Measurements from ENCODE around the gene ZNF462. TPM values are rescaled to one million over a fixed set of nuclear protein-coding genes. Genes with fewer than 3 reads are reported as not detected.

Gene ZNF462
- total RNA-seq, 2 donors from 2014 or later = 41.4 to 54.4 TPM

DNA sequence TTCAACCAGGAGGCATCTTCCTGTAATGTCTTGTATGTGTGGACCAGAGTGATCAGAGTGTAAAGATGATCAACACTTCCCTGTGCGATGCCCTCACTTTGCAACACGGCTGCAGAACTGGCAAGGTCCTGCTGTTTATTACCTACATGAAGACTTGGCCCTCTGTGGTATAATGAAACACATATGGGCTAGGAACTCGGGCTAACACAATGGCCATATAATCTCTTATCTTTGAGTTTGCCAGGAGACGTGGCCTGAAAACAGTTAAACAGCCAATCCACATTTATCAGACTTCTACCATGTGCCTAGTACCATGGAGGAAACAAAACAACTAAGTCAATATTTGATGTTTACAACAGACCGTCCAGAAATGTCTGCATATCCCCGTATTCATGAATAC lies 145.5 kb downstream of the ZNF462 start:
- Histone ChIP-seq H3K27ac (no peak overlapping the region), H3K4me3 (no peak overlapping the region), H3K36me3 (peaks cover 0 to 13% of the 10 kb centered on the region in 2 donors), H3K4me1 (replicated peaks) (no peaks in the 10 kb centered on the region), H3K9me3 (no peaks in the 10 kb centered on the region), H3K27me3 (replicated peaks; ENCODE audit: insufficient read depth) (no peaks in the 10 kb centered on the region)
- 84% methylated on average over 6 of the region's 6 CpGs for WGBS
- DNase-seq (ENCODE audit: low spot score) = no peak
- intact Hi-C loops (cut with DNase I) = no loop called here
- TF ChIP-seq POLR2A (IDR thresholded peaks at IDR 0.05) (no peak), CTCF (IDR thresholded peaks at IDR 0.05) (no peak), POLR2AphosphoS5 (IDR thresholded peaks at IDR 0.05) (no peak)

- intact Hi-C loops (cut with DNase I) = no loop called here
- Histone ChIP-seq H3K4me1 (replicated peaks) (no peaks in the 10 kb centered on the region), H3K36me3 (no peaks in the 10 kb centered on the region), H3K4me3 (no peak overlapping the region), H3K9me3 (no peaks in the 10 kb centered on the region), H3K27ac (no peak overlapping the region), H3K27me3 (replicated peaks; ENCODE audit: insufficient read depth) (no peaks in the 10 kb centered on the region)
- TF ChIP-seq CTCF (IDR thresholded peaks at IDR 0.05) (no peak), POLR2A (IDR thresholded peaks at IDR 0.05) (no peak), POLR2AphosphoS5 (IDR thresholded peaks at IDR 0.05) (no peak)
- WGBS = 70% methylated on average over 4 of the region's 4 CpGs
- no peak for DNase-seq (ENCODE audit: low spot score)
These were observed 153.4 kb downstream of the ZNF462 start for GRCh38 chr9:107016383-107016782.

- Histone ChIP-seq H3K9me3 (no peaks in the 10 kb centered on the region), H3K36me3 (no peaks in the 10 kb centered on the region), H3K27me3 (replicated peaks; ENCODE audit: insufficient read depth) (no peaks in the 10 kb centered on the region), H3K4me1 (replicated peaks) (no peaks in the 10 kb centered on the region), H3K27ac (no peak overlapping the region), H3K4me3 (no peak overlapping the region)
- 51% methylated on average over 5 of the region's 5 CpGs for WGBS
- intact Hi-C loops (cut with DNase I) = no loop called here
- no peak for TF ChIP-seq POLR2AphosphoS5 (IDR thresholded peaks at IDR 0.05)
- TF ChIP-seq POLR2A (IDR thresholded peaks at IDR 0.05) = no peak
- no peak for TF ChIP-seq CTCF (IDR thresholded peaks at IDR 0.05)
- no peak for DNase-seq (ENCODE audit: low spot score)
These were observed 156.0 kb downstream of the ZNF462 start for GRCh38 chr9:107018861-107019545.

DNA sequence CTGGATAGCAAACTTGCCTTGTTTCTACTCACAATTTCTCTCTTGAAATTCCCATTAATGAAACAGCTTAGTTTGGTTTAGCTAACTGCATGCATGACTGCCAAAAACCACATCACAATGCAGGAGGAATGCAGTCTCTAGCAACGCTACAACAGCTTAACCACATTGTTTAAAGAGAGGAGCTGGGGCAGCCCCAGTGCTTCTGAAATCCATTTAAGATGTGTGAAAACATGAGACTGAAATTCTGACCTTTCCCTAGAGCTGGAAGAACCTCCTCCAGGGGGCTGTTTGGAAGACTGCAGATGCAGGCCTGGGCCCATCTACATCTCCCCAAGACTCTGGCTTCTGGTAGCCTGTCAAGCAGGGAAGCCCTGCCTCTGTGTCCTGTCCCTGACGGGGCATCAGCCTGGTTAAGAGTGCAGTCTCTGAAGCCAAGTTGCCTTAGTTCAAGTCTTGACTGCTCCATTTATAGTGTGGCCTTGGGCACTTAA lies 157.1 kb downstream of the ZNF462 start:
- no peaks in the 10 kb centered on the region for H3K36me3 ChIP-seq
- H3K4me1 ChIP-seq (replicated peaks) = no peaks in the 10 kb centered on the region
- H3K4me3 ChIP-seq = no peak overlapping the region
- intact Hi-C loops (cut with DNase I) = no loop called here
- H3K27me3 ChIP-seq (replicated peaks; ENCODE audit: insufficient read depth) = no peaks in the 10 kb centered on the region
- DNase-seq (ENCODE audit: low spot score) = no peak
- 33% methylated on average over 2 of the region's 2 CpGs for WGBS
- no peak overlapping the region for H3K27ac ChIP-seq
- no peaks in the 10 kb centered on the region for H3K9me3 ChIP-seq
- no peak for TF ChIP-seq CTCF (IDR thresholded peaks at IDR 0.05)
- no peak for TF ChIP-seq POLR2A (IDR thresholded peaks at IDR 0.05)
- TF ChIP-seq POLR2AphosphoS5 (IDR thresholded peaks at IDR 0.05) = no peak

DNA sequence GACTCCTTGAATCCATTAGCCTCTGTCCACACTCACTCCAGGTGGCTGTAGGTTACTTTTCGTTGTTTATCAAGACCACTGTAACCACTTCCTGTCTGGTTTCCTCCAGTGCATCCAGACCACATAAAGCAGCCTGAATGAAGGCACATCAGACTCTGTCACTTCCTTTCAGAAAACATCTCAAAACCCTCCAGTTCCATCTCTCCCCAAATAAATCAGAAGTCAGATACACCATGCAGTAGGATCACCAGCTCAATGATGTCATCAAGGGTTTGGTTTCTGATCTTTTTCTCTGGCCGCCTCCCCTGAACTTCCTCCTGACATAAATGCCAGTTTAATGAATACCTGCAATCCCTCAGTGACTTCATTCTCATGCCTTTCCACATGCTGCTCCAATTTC lies 161.2 kb downstream of the ZNF462 start:
- no peak for DNase-seq (ENCODE audit: low spot score)
- H3K9me3 ChIP-seq = no peaks in the 10 kb centered on the region
- TF ChIP-seq POLR2AphosphoS5 (IDR thresholded peaks at IDR 0.05) (no peak), POLR2A (IDR thresholded peaks at IDR 0.05) (no peak), CTCF (IDR thresholded peaks at IDR 0.05) (no peak)
- no peak overlapping the region for H3K27ac ChIP-seq
- WGBS = 81% methylated on average over 2 of the region's 2 CpGs
- no peaks in the 10 kb centered on the region for H3K36me3 ChIP-seq
- no peaks in the 10 kb centered on the region for H3K4me1 ChIP-seq (replicated peaks)
- H3K4me3 ChIP-seq = no peak overlapping the region
- intact Hi-C loops (cut with DNase I) = no loop called here
- H3K27me3 ChIP-seq (replicated peaks; ENCODE audit: insufficient read depth) = no peaks in the 10 kb centered on the region
